Activated naive CD4-positive, alpha-beta T cell treated with anti-CD3 and anti-CD28 coated beads, Interleukin-2, amount 50 U/mL, for 16 hours (primary cell): ENCODE data around the gene TUBG1.
A peak's percentile ranks its signal among the peaks of the same experiment; 100 is the strongest.
"Not testable (repeated sequence)": the region's sequence is repeated elsewhere in the genome, so short reads cannot be mapped to it uniquely, and the experiment has no call there.

ENCODE experiments used
- DNase-seq: peaks from one replicate; pipeline ENCODE4 v3.0.0-alpha.2; 2020

The TUBG1 gene

DNA sequence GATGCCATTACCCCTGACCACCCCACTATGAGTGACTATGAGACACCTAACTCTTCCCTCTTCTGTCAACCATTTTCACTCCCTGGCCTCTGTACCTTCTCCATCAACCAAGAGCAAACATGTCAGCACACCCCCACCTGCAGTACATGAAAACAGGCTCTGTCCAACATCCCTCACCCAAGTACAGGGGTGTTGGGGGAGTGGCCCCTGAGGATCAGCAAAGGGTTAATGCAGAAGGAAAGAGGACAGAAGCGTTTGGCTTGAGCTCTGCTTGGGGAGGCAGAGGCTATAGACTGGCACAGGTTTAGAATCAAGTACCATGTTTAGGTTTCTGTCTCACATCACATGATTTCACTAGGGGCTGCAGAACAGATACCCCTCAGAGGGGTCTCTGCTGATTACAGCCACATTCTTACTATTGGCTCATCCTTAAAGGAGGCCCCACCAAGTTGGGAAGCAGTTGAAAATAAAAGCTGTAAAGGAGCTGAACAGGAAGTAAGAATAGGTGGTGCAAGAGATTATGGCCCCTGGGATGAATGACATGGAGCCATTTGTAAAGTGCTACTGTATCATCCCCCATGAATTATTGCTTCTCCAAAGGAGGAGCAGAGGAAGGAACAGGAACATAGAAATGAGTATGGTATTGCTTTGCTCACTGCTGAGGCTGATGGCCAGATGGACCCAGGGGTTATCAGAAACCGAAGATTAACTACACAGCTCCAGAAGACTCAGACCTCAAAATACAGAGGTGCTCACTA is 29.5 kb upstream of the TUBG1 start:
- no peak for DNase-seq

- DNase-seq: no peak
These were observed 27.7 kb upstream of the TUBG1 start for GRCh38 chr17:42581744-42582270.

DNA sequence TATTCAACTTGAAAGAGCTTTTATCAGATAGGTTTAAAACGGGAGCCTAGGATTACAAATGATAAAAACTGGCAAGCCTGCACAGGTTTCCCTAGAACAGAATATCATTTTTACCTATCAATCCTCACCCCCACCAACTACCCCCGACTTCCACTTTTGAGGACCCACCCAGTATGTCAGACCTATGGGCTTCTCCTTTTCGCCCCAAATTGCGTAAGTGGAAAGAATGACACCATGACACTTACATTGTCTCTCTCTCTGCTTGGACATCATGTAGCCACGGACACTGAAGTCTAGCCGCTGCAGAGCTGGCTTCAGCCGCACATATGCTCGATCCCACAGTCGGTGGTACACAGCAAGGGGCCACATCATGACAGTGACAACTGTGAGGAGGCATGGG is 24.6 kb upstream of the TUBG1 start:
- DNase-seq: no peak

GRCh38 chr17:42585353-42585752 is 24.1 kb upstream of the TUBG1 start:
- no peak for DNase-seq

DNA sequence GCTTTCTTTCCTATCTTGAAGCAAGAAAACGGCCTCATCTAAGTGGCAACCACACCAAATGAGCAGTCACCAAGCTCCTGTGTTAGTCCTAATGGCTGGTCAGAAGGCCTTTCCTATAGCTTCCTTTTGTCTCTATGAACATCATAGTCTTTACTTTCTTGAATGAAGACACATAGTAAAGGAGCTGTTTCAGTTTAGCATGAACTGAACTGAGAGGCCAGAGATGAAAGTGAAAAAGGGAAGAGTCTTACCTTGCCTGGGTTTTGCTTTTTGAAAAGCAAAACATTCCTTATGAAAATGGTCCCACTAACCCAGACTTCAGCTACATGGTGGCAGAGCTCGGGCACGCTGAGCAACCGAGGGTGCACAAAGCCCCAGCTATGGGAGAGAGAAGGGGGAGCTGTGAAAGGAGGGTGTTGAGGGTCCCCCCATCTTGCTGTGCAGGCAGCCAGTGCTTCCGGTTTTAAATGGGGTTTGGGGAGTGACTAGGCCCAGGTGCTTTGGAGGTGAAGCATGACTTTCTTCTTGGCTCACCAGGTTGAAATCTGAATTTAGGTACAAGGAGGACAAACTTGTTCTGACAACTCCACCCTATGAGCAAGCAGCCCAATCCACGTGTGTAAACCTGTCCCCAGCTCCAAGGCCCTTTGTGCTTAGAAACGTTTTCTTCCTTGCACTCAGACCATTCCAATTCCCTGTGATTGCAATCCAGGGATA is 22.8 kb upstream of the TUBG1 start:
- no peak for DNase-seq

GRCh38 chr17:42590886-42591285 is 18.6 kb upstream of the TUBG1 start:
- DNase-seq: no peak

DNA sequence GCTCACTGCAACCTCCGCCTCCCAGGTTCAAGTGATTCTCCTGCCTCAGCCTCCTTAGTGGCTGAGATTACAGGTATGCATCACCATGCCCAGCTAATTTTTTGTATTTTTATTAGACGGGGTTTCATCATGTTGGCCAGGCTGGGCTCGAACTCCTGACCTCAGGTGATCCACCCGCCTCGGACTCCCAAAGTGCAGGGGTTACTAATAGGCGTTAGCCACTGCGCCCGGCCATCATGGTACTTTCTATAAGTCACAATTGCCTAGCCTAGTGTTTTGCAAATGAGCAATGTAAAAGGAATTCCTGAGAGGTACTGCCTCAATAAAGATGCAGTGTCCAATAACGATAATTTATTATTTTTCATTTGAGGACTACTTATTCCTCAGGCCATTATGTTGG is 18.1 kb upstream of the TUBG1 start:
- DNase-seq: no peak

- DNase-seq: no peak
These were observed 13.1 kb upstream of the TUBG1 start for GRCh38 chr17:42596386-42596785.

GRCh38 chr17:42598905-42599304 is 10.6 kb upstream of the TUBG1 start:
- DNase-seq: no peak

DNA sequence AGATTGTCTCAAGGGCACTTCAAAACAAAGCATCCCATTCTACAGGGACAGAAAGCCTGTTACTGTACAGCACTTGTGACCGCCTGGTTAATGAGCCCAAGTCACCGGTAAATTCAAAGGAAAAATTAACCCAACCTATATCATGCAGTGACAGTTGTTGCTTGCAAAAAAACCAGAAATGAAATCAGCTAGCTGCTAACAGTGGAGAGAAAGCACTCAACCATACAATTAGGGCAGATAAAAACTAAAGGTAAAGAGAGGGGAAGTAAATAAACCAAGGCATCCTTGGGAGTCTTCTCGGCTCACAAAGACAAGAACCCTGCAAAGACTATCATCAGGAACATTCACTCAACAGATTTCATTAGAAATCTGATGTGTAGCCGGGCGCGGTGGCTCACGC is 6.2 kb upstream of the TUBG1 start:
- DNase-seq: no peak

- no peak for DNase-seq
These were observed 1.7 kb upstream of the TUBG1 start for GRCh38 chr17:42607769-42608168.

DNA sequence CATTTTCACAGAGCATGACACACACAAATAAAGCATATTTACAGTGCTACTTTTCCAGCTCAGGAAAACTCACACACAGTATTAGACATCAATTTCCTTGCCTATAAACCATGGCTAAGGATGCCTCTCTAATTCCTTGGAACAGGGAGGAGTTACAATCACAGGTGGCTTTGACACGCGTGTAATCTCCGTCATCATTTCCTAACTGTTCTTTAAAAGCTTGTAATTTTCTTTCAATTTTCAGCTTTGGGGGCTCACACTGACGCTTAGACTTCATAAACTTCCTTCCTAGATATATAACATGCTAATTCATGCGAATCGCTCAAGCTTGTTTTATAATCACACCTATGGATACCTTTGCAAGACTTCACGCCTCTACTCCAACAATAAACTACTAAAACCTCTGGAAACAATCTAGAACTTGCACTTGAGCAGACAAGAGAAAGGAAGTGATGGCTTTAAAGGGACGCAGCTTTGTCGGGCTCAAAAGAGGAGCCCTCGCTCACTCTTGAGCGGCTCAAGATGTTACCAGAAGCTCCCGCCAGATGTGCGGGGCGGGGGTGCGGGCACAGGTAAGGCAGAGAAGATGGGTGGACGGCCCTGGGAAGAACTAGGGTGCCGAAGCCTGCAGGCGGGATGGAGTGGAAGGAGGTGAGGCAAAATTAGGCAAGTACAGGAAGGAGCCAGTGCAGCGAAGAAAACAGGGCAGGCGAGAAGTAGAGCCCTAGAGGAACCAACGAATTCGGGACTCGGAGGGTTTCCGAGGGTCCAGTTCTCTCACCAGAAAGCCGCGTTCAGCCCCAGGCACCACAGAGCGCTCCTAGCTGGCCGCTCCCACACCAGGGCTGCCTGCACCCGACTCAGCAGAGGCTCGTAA is 940 bp upstream of the TUBG1 start:
- no peak for DNase-seq

- peak; percentile 17 for DNase-seq
These were observed 625 bp downstream of the TUBG1 start for GRCh38 chr17:42609814-42610801.

DNA sequence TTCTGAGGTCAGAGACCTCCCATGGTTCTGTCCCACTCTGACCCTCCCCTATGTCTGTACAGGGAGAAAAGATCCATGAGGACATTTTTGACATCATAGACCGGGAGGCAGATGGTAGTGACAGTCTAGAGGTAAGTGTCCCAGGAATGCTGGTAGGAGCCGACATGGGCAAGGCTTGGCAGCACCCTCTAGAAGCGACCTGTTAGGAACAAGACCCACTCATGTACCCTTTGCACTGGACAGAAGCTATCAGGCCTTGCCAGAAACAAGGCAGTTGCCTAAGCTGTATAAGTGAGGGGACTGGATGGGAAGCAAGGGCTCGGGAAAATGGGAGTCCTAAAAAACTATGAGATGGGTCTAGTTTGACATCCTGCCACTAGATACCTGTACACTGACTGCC is 2.5 kb downstream of the TUBG1 start:
- no peak for DNase-seq

- DNase-seq: no peak
These were observed 4.3 kb downstream of the TUBG1 start for GRCh38 chr17:42613699-42614295.

- no peak for DNase-seq
These were observed 8.5 kb downstream of the TUBG1 start for GRCh38 chr17:42617956-42618431.

DNA sequence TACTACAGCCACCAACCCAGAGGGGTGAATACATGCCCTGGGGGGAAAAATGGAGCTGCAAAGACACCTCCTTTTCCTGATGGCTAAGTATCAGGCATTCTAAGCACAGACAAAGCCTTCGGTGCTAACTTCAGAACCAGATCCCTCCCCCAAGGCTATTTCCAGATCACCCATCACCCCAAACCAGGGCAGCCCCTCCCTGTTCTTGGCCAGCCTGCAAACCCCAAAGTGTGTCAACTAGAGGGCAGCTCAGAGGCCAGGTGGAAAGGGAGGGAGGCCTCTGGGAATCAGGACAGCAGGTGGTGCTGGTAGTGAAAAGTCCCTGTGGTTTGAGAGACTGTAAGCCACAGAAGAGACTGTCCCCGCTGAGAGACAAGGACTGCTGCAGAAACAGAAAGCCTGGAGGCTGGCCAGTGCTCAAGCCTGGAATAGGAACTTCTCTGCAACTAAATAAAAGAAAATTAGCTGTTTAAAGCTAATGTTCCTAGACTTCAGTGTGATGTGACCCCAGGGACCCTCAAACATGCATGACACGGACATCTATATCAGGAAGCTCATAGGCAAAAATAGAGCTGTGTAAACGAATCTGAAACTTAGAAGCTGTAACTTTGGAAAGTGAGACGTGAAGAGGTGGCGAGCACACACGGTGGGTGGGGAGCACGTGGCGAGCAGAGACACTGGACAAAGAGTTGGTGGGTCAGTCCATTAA is 9.1 kb downstream of the TUBG1 start:
- DNase-seq: no peak

DNA sequence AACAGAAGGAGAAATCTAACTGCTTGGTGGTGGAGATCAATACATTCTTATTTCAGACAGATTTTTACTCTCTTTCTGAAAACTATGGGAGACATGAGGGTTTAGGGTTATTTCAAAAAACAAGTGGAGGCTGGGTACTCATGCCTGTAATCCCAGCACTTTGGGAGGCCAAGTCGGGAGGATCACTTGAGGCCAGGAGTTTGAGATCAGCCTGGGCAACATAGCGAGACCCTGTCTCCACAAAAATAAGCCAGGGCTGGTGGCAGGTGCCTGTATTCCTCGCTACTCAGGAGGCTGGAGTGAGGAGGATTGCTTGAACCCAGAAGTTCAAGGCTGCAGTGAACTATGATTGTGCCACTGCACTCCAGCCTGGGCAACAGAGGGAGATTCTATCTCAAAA is 12.5 kb downstream of the TUBG1 start:
- DNase-seq: not testable (repeated sequence)

DNA sequence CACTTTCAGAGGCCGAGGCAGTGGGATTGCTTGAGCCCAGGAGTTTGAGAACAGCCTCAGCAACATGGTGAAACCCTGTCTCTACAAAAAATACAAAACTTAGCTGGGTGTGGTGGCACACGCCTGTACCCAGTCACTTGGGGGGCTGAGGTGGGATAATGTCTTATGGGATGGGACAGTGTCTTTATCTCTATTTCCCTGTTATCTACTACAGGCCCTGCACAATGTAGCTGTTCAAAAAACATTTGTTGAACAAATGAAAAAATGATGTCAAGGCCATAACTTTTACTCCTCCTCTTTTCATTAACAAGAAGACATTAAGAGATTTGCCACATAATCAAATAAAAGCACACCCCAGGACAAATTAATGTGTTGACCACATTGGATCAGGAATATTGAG is 13.8 kb downstream of the TUBG1 start:
- no peak for DNase-seq

GRCh38 chr17:42623732-42624596 is 14.5 kb downstream of the TUBG1 start:
- DNase-seq: no peak
